Activated CD4-positive, alpha-beta T cell treated with anti-CD3 and anti-CD28 coated beads, Interleukin-10, Interleukin-2, amounts not matched to agents 100 ng/mL and 50 ng/mL, durations not matched to agents 16 hours and 8 hours (primary cell): Measurements from ENCODE around the gene JAKMIP2.
"Not testable (repeated sequence)": the region's sequence is repeated elsewhere in the genome, so short reads cannot be mapped to it uniquely, and the experiment has no call there.

ENCODE experiments used
- DNase-seq: peaks from one replicate; pipeline ENCODE4 v3.0.0-alpha.2; 2020

The JAKMIP2 gene

DNA sequence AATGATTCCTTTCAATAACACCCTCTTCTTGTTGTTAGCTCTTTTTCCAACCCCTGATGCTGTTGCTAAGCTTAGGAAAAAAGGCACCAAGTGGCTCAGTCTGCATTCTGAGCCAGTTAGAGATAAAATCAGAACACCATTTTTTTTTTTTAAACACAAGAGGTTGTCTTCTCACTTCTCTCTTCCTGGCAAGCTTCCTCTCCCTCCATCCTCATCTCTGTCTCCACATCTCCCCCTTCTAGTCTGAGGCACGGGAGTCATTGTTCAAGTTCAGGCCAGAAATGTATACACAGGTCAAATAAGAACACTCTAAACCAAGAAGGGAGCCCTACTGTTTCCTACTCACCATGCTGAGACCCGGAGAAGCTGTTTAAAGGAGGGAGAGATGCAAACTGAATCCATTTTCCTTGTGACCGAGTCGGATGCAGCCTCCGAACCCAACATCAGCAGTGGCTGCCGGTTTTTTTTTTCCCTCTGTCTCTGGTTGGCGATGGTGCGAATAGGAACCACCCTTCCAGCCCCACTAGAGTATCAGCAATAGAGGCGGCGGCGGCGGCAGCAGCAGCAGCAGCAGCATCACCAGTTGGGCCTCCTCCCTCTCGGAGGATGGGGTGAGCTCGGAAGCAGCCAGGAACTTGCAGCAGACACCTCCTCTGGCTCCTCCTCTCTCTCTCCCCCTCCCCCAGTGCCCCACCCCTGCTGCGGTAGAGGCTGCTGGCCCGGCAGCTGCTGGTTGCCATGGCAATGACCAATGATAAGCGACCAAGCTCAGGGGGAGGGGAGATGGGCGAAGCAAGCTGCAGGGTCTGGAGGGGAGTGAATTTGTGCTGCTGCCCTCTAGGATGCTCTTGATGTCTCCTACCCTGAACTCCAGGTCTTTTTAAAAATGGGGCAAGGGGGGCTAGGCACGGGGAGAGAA lies at the start of gene JAKMIP2:
TSS of gene JAKMIP2 (minus strand) at position 619 of the 919 bp plus-strand sequence. CDS start 110,922 bp downstream, outside the sequence.
- DNase-seq: peak; percentile 95

DNA sequence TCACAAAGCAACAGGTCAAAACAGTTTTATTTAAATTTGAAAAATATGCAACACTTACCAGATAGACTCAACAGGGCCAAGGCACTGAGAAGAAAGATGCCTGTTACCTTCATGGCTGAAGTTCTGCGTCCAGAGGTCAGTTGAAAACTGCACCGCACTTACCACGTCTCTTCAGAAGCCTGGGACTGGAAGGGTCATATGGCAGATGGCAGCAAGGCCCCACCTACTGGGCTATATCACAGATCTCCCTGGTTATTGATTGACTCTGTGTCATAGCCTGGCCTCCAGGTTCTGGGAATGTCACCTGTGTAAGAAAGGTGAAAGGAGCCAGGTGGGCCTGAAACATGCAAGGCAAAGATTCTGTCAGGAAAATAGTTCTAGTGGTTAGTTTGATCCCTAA lies 48.9 kb upstream of the JAKMIP2 start, which contains the start of gene SPINK1:
TSS of gene SPINK1 (minus strand) at position 207 of the 400 bp plus-strand sequence. CDS start at position 113, 94 bp downstream.
- no peak for DNase-seq

DNA sequence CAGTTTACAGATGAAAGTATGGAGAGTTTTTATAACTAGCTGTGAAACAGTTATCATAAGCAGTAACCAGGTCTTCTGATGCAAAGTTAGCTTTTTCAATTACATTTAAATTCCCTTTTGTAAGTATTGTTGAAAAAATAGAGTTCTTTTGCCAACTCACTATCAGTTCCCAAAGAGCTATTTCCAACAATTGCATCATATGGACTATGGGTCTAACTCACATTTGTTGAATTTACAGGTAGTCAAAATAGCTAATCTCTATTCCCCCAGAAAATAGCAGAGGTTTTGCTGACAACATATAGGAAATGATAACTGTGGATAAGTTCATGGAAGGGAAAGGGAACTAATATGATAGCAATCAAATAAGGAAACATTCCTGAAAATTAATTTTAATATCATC lies 47.5 kb upstream of the JAKMIP2 start:
- no peak for DNase-seq

DNA sequence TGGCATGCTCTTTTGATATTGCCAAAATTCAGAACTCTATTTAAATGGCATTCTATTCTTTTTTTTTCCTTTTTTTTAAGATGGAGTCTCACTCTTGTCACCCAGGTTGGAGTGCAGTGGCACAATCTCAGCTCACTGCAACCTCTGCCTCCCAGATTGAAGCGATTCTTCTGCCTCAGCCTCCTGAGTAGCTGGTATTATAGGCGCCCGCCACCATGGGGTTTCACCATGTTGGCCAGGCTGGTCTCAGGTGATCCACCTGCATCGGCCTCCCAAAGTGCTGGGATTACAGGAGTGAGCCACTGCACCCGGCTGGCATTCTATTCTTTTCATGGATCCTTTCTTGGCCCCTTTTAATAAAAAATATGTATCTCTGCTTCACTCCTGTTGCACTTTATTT lies 44.5 kb upstream of the JAKMIP2 start:
- not testable (repeated sequence) for DNase-seq

DNA sequence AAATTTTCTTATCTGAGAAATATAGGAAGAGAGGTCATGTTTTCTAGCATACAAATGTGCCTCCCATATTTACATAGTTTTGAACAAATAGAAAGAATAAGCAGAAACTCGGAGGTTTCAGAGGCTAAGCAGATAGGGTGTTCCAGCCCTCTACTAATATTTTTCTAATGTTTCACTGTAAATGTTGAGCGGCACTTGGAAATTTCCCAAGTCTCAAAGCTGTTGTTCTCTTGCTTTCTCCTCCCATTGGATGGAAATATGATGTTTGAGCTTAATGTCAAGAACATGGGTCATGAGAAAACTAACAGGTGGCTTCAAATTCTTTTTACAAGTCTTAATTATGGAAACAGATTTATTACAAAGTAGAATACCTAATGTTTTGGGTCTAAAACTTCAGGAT lies 43.8 kb upstream of the JAKMIP2 start:
- DNase-seq: no peak

DNA sequence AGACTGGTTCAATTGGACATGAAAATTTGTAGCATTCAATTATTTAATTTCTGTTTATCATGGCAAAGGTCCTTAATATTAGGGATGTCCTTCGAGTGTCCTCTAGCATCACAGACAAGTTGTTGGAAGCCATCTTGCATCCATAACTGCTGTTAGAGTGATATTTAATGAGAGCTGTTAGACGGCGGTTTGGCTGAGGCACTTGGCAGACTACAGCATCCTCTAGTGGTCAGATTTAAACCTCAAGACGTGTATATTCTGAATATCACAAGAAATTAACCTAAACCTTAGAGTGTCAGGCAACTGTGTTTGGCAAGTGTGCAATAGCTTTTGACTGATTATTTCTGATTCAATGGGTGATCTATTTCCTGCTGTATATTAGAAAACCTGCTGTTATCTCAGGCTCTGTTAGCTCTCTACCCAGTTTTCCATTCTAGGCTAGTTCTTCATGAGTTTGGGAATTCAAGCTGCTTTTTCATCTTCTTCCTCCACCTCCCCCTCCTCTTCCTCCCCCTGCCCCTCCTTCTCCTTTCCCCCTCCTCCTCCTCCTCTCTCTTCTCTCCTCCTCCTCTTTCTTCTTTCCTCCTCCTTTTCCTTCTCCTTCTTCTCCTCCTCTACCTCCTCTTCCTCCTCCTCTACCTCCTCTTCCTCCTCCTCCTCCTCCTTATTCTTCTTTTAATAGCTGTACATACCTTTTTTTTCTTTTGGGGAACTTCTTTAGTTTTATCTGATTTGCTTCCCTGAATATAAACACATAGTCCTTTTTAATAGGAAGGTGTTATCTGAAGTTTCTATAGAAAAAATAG lies 40.4 kb upstream of the JAKMIP2 start:
- DNase-seq: peak; percentile 64

DNA sequence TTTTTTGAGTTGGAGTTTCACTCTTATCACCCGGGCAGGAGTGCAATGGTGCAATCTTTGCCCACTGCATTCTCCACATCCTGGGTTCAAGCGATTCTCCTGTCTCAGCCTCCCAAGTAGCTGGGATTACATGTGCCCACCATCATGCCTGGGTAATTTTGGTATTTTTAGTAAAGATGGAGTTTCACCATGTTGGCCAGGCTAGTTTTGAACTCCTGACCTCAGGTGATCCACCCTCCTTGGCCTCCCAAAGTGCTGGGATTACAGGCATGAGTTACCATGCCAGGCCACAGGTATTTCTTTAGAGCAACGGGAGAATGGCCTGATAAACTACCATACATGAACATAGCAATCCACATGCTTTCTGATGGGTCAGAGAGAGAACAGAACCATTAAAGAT lies 39.7 kb upstream of the JAKMIP2 start:
- not testable (repeated sequence) for DNase-seq

DNA sequence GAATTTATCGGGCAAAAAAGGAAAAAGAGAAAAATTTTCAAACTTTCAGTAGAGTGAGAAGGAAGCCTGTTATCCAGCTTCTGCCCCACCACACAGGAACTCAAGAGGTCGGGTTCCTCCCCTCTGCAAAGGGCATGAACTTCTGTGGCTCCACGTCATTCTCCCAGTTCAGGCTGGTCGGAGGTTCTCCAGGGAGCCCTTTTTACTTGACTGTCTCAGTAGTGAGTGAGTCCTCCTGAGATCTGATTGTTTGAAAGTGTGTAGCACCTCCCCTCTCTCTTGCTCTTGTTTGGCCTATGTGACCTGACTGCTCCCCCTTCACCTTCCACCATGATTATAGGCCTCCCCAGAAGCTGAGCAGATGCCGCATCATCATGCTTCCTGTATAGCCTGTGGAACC lies 39.2 kb upstream of the JAKMIP2 start:
- no peak for DNase-seq

DNA sequence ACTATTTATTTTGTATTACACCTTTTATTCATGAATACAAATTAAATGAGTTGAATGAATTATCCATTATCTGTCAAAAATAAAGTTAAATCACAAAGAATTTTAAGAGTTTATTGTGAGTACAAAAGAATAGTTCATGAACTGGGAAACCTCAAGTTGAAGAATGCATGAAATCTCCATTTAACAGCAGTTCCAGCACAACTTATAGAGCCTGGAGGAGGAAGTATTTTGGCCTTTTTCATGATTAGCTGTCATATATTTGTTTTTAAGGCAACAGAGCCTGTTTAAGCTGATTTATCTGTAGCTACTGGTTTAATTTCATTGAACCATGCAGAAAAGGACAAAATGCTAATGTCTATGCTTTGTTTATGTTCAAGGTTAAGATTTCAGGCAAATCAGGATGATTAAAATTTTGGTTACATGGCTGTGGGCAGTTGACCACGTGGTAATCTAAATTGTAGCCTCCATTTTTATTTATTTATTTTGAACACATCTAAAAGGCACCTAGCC lies 36.8 kb upstream of the JAKMIP2 start:
- no peak for DNase-seq

DNA sequence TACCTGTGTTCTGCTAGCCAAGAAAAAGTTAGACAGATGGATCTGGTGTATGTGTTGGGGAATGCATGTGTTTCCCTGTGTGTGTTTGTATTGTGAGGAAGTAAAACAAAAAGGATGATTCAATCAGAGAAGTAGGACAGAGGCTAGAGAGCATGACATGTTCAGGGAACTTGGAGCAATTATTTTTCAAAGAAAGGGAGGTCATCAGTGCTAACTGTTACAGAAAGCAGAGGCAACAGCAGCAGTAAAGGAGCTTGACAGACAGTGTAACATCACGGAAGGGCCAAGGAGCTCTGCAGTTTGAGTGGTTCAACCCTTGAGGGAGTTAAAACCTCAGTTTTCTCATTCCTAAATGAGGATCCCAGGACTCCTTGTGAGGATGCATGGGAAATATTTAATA lies 35.8 kb upstream of the JAKMIP2 start:
- DNase-seq: no peak

DNA sequence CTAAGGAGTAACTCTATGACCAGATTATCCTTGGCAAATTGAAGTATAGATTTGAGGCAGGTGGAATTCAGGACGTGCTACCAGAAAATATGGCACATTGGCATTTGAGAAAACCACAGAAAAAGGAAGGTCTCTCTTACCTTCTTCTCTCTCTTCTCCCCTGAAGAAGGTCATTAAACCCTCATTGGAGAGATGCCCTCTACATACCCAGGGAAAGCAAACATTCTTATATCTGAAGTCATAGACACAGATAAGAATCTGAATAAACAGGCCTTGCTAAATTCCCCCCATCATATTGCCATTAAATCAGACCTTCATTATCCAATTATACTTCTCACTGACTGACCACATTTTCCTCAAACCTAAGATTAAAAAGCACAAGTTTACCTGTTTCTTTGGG lies 31.2 kb upstream of the JAKMIP2 start:
- DNase-seq: no peak

DNA sequence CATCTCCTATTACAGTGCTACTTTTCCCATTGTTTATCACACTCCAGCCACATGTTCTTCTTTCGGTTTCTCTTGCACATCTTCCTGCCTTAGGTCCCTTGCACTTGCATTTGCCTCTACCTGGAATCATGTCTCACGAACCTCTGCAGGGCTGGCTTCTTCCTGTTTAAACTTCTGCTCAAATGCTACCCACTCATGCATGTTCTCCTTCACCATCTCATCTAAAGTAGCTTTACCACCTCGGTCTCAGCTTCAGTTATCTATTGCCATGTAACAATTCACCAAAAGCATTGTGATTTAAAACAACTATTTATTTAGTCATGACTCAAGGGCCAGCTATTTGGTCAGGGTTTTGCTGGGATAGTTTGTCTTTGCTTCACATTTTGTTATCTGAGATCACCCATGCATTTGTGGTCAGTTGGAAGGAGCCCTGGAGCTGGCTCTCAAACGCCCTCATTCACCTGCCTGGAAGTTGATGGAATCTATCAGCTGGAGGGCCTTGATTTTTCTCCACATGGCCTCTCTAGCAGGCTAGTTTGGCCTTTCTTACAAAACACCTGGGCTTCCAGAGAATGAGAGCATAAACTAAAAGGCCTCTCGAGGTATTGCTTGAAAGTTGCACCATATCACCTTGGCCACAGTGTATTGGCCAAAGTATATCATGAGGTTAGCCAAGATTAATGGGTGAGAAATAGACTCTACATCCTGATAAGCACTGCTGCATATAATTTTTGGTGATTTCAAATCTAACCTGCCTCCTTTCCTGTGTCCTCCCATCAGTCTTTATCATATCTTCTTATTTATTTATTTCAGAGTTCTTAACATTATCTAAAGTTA lies 27.5 kb upstream of the JAKMIP2 start:
- no peak for DNase-seq

DNA sequence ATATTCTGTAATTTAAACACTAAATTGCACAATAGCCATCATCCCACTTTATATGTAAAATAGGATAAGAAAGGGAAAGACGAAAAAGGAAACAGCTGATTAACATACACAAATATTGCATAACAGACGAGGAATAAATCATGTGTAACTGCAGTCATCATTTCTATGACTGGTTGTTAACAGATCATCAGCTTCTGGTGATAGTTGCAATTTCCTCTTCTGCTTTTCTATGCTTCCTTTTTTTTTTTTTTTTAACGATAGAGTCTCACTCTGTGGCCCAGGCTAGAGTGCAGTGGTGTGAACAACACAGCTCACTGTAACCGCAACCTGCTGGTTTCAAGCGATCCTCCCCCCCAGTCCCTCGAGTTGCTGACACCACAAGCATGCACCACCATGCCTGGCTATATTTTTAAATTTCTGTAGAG lies 22.5 kb upstream of the JAKMIP2 start:
- peak; percentile 16 for DNase-seq

DNA sequence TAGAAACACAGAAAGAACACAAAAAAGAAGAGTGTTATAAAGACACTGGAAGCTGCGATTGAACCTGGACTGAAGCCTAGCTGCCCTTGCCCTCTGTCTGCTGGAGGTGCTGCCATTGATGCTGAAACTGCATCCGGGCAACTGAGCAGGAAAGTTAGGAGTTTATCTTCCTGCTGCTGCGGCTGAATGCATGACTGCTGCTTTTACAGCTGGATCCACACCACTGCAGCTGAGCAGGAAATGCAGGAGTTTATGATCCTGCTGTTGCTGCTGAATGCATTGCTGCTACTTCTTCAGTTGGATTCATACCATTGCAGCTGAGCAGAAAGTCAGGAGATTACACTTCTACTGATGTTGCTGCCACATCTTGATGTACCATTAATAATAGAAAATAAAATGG lies 21.8 kb upstream of the JAKMIP2 start:
- DNase-seq: no peak

DNA sequence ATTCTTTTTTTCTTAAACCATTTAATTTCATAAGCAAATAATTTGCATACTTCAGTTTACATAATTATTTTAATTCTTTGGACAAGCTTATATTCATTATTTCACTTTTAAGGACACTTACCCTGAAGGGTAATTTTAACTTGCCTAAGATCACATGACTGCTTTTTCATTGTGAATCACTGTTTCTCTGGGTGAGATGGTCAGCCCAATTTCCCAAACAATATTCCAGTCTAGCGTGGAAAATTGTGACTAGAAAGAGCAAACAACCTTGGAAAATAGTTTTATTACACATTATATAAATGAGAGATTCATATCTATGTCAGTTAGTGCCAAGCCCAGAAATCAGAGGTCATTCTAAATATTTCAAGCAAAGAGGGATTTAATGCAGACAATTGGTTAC lies 21.4 kb upstream of the JAKMIP2 start:
- DNase-seq: no peak

DNA sequence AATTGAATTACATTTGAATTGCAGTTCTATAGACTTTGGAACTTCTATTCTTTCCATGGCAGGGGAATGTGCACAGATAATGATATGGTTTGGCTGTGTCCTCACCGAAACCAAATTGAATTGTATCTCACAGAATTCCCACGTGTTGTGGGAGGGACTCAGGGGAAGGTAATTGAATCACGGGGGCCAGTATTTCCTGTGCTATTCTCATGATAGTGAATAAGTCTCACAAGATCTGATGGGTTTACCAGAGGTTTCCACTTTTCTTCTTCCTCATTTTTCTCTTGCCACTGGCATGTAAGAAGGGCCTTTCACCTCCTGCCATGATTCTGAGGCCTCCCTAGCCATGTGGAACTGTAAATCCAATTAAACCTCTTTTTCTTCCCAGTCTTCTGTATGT lies 20.6 kb upstream of the JAKMIP2 start:
- DNase-seq: not testable (repeated sequence)

DNA sequence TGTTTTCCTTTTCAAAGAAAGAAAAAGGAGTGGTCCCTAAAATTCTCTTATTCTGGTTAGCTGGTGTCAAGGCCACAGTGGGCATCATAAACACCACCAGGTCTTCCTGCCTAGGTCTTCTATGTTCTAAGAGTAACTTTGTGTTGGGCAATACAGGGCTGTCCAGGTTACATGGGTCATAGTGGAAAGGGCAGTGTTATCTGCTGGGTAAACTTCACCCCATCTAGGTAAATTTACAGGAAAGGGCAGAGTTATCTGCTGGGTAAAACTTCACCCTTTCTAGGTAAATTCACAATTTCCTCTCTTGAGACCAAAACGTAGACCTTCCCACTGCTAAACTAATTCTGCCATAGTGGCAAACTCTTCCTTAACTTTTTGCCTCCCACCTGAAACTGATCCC lies 18.9 kb upstream of the JAKMIP2 start:
- no peak for DNase-seq

DNA sequence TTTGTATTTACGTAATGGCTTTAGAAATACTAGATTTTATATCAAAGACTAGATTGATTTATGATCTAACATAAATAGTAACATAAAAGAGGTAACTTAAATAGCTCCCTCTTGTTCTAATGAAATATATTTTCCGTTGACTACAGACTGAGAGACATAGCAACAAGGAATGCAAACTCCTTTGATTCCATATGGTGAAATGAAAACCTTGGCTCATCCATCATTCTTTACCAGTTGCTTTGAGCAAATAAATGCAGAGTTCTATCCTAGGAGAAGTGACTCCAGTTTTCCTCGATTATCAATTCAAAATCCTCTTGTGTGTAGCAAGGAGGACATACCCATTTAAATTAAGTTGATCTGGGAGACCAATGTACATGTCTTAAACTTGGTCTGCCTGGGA lies 18.0 kb upstream of the JAKMIP2 start:
- no peak for DNase-seq

DNA sequence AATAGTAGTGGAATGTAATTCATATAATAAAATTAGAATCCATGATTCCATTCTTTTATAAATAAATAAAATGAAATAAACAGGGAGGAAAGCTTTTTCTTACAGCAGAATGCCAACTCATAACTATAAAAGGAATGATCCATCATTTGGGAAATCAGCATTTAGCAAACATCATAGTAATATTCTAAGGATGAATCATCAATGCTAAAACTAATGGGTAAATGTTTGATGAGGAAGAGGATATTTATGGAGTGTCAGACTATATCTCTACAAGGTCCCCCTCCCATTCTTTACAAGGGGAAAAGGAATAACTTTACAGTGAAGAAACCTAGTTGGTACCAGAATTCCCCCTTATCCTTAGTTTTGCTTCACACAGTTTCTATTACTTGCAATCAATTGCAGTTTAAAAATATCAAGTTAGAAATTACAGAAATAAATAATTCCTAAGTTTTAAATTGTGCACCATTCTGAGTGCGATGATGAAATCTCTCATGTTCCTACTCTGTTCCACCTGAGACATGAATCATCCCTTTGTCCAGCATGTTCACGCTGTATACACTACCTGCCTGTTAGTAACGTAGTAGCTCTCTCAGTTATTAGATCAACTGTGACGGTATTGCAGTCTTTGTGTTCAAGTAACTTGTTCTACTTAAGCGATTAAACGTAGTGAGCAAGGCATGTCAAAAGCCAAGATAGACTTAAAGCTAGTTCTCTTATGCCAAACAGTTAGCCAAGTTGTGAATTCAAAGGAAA lies 14.2 kb upstream of the JAKMIP2 start:
- no peak for DNase-seq

DNA sequence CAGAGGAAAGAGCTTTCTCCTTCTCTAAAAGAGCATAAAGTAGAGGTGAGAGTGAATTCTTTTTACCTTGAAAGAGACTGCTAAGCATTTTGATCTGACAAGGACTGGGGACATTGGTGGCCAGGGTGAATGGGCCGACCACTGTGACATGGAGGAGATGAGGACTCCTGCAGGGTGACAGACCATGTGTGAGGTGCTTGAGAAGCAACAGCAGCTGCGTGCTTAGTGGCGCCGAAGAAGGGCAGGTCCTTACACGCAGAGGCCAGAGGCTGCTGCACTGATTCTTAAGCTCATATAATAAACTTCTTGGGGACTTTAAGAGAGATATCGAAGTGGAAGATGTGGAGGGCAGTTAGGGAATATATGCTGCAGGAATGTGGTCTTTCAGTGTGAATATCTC lies 8.7 kb upstream of the JAKMIP2 start:
- DNase-seq: no peak

DNA sequence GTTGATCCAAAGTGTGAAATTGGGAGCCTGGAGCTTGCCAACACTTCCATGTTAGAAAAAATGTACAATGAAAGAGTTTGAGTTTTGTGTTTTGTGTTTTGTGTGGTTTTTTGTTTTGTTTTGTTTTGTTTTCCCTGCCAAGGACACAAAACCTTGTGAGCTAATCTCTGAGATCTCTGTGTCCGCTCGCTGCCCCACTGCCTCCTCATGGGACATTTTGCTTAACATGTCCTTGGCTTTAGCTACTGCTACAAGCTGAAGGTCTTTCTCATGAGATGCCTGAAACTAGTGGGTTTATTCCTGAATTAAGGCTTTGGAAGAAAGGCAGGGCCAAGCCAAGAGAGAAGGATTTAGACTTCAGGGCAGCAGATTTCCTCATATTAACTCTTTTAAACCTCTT lies 7.3 kb upstream of the JAKMIP2 start:
- DNase-seq: no peak

DNA sequence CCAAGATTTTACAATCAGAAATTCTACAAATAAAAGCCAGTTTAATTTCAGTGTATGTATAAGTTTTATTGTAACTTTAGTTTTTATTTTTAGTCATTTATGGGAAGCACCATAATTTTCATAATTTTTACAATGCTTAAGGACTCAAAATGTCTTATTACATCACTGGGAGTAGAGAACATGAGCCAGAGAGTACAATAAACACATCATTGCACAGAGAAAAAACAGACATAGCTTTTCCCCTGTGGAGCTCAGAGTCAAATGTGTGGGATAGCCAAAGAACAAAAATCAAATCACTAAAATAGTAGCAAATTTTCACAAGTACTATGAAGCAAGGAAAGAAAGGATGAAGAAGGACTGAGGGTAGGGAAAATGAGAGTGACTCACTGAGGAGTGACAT lies 5.5 kb upstream of the JAKMIP2 start:
- no peak for DNase-seq
